Measurements from ENCODE around the gene ELAVL1.

- TF ChIP-seq CTCF (IDR thresholded peaks at IDR 0.05; ENCODE audit: low read length) (no peak), EZH2phosphoT487 (IDR thresholded peaks at IDR 0.05; ENCODE audit: low read length) (no peak), EZH2 (optimal IDR thresholded peaks at IDR 0.05; ENCODE audit: low read depth, low read length) (no peak)
Measured at GRCh38 chr19:7981199-7981598, 24.2 kb downstream of the ELAVL1 start.

Measured in MM.1S (cell line).